GM12801 (cell line): Measurements from ENCODE around the gene SKAP2.

Source experiments
- TF ChIP-seq, protein P1 (sequence below): IDR thresholded peaks from one replicate; pipeline ENCODE4 v1.5.1; 2011; ENCODE audit warnings: control low read depth; ENCODE audit not compliant: insufficient read length; ENCODE audit errors: extremely low read depth

Gene SKAP2

DNA sequence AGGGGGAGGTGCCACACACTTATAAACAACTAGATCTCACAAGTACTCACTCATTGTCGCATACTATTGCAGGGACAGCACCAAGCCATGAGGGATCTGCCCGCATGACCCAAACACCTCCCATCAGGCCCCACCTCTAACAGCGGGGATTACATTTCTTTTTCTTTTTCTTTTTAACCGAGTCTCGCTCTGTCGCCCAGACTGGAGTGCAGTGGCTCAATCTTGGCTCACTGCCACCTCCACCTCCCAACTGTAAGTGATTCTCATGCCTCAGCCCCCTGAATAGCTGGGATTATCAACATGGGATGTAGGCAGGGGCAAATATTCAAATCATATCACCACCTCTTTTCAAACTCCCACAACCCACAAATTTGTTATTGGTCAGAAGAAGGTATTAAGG lies 76.7 kb downstream of the SKAP2 start:
- TF ChIP-seq, protein P1, sequence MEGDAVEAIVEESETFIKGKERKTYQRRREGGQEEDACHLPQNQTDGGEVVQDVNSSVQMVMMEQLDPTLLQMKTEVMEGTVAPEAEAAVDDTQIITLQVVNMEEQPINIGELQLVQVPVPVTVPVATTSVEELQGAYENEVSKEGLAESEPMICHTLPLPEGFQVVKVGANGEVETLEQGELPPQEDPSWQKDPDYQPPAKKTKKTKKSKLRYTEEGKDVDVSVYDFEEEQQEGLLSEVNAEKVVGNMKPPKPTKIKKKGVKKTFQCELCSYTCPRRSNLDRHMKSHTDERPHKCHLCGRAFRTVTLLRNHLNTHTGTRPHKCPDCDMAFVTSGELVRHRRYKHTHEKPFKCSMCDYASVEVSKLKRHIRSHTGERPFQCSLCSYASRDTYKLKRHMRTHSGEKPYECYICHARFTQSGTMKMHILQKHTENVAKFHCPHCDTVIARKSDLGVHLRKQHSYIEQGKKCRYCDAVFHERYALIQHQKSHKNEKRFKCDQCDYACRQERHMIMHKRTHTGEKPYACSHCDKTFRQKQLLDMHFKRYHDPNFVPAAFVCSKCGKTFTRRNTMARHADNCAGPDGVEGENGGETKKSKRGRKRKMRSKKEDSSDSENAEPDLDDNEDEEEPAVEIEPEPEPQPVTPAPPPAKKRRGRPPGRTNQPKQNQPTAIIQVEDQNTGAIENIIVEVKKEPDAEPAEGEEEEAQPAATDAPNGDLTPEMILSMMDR = no peak

DNA sequence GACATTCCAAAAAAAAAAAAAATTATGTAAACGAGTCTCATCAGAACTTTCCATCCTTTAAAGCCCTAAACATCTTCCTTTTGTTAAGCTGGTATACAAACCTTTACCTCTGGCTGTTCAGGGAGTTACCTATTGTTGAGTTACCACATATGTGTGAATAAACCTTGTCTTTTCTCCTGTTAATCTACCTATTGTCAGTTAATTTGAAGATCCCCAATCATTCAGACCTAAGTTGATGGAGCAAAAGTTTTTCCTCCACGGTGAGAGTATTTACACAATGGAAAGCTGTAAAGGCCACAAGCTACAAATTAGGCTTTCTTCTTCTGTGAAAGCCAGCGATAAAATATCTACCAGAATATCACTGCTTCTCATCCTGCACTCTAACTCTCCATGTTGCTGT lies 80.3 kb downstream of the SKAP2 start:
- TF ChIP-seq, protein P1 = no peak

DNA sequence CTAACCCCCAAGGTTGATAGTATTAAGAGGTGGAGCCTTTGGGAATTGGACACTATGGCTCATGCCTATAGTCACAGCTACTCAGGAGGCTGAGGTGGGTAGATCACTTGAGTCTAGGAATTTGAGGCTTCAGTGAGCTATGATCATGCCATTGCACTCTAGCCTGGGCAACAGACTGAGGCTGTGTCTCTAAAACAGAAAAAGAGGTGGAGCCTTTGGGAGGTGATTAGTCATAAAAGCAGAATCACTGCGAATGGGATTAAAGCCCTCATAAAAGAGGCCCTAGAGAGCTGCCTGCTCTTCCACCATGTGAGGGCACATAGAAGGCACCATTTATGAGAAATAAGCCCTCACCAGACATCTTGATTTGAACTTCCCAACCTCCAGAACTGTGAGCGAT lies 81.9 kb downstream of the SKAP2 start:
- TF ChIP-seq, protein P1 = no peak

DNA sequence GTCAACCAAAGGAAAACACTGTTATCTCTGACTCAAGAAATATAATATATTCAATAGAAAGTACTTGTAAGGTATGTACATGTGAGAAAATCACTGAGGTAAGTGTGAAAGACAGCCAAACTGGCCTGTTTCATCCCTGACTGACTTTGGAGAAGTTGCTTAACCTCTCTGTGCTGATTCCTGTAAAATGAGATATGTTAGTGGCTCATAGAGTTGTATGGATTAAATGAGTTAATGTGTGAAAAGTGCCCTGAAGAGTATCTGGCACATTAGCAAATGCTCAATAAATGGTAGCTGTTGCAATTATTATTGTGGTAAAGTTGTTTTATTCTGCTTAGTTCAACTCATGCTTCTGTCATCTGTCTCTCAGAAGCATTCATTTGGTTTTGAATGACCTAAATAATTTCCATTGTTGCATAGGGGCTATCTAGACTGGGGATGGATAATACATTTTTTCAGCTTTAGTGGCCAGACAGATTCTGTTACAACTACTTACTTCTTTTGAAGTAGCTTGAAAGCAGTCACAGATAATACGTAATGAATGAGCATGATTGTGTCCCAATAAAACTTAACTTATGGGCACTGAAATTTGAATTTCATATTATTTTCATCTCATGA lies 84.3 kb downstream of the SKAP2 start:
- TF ChIP-seq, protein P1 = no peak

DNA sequence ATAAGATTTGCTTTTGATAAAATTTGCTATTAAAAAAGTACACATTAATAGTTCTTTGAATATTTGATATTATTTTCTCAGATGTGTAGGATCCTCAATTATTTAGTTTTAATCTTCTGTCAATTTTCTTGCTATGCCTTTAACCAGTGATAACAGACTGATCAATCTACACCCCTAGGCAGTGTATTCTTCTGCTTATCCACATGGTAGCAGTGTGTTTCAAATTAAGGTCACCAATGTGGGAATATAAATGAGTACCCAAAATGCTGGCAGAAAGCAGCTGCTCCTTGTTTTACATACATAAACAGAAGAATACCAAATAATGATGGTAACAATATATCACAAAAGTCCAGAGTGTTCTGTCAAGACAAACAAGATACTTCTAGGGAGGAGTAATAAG lies 87.0 kb downstream of the SKAP2 start:
- TF ChIP-seq, protein P1 = no peak

DNA sequence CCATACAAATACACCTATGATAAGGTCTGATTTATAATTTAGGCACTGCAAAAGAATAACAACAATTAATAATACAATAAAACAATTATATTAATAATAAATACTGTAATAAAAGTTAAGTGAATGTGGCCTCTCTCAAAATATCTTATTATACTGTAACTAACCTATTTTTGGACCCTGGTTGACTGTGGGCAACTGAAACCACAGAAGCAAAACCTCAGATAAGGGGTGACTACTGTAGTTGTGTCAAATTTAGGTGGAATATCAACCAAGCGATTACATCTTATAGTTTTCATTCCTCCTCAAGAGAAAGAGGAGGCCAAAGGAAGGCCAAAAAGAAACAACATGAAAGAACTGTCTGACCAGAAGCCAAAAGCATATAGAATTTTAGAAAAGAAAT lies 103.9 kb downstream of the SKAP2 start:
- TF ChIP-seq, protein P1 = no peak

DNA sequence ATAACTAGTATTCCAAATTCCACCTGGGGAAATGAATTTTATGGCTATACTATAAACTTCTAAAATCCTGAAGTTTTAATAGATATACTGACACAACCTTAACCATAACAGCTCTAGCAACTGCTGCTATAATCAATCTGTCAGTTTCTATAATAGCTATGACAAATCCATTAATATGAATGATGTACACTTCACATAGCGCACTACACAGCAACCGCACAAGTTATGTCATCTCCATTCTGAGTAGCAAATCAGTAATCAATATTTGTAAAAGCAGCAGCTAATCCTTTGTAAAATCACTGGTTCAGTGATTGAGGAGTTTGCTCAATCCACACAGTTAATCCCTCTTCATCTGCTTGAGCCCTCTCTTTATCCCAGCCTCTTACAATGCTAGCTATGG lies 105.3 kb downstream of the SKAP2 start:
- TF ChIP-seq, protein P1 = no peak
